Tibial artery (tissue), 4 donors: ENCODE measurements around the gene FGFR4.

ENCODE experiments used
- DNase-seq, 2 donors: peaks; one replicate each; pipeline ENCODE4 v3.0.0-alpha.2; 2019
- H3K27ac ChIP-seq, 2 donors: fragments of 200-600 bp; sonication (generic) in 1 of 2; 1 replicate in 1 of 2; 2 replicates in 1 of 2; pipeline ENCODE4 v1.5.1; 2018 to 2019; ENCODE audit warnings: mild to moderate bottlenecking in 1 of 2
- H3K27me3 ChIP-seq, 2 donors: fragments of 200-600 bp; sonication (generic) in 1 of 2; one replicate each; pipeline versions ENCODE4 v1.5.1 to v1.6.0; 2016 to 2019
- H3K36me3 ChIP-seq, 3 donors: fragments of 200-600 bp; sonication (generic) in 2 of 3; one replicate each; pipeline ENCODE4 v1.5.1; 2016 to 2019; ENCODE audit warnings: mild to moderate bottlenecking in 2 of 3
- H3K4me1 ChIP-seq, 4 donors: fragments of 200-600 bp; sonication (generic) in 2 of 4; 1 replicate in 3 of 4; 2 replicates in 1 of 4; pipeline ENCODE4 v1.5.1; 2016 to 2019
- H3K4me3 ChIP-seq, 2 donors: fragments of 200-600 bp; sonication (generic) in 1 of 2; 1 replicate in 1 of 2; 2 replicates in 1 of 2; pipeline ENCODE4 v1.5.1; 2018 to 2019; ENCODE audit warnings: mild to moderate bottlenecking in 2 of 2
- H3K9me3 ChIP-seq, 3 donors: fragments of 200-600 bp; sonication (generic) in 1 of 3; one replicate each; pipeline ENCODE4 v1.5.1; 2016 to 2019
- CTCF ChIP-seq, 2 experiments: fragments of 200-600 bp in 1 of 2; fragments of 450-650 bp in 1 of 2; IDR thresholded peaks; one replicate each; pipeline ENCODE4 v1.5.1; 2017 to 2019; ENCODE audit warnings: antibody characterized with exemption in 2 of 2, mild to moderate bottlenecking in 1 of 2, moderate library complexity in 1 of 2
- intact Hi-C: fragments of 100-400 bp; cut with DNase I; formaldehyde crosslinking; loops from one replicate; pipeline ENCODE4 v1.15.0; 2023; ENCODE audit warnings: low total_unique reads

FGFR4 gene

GRCh38 chr5:177090813-177091212, 4.1 kb downstream of the FGFR4 start:
- no peak for TF ChIP-seq CTCF (IDR thresholded peaks at IDR 0.05)
- Histone ChIP-seq H3K4me3 (no peak overlapping the region), H3K27me3 (peaks cover 6 to 51% of the 10 kb centered on the region in 2 donors), H3K27ac (no peak overlapping the region), H3K4me1 (peaks cover 0 to 17% (median 11%) of the 10 kb centered on the region in 4 donors), H3K9me3 (no peaks in the 10 kb centered on the region), H3K36me3 (no peaks in the 10 kb centered on the region)
- intact Hi-C loops: loop anchor here (2.0 kb wide), 1 partner anchor 70 kb away; no protein-coding TSS in a partner anchor
- no peak for DNase-seq

GRCh38 chr5:177091232-177091631, 4.5 kb downstream of the FGFR4 start:
- H3K36me3 ChIP-seq: no peaks in the 10 kb centered on the region
- peaks cover 0 to 17% (median 11%) of the 10 kb centered on the region in 4 donors for H3K4me1 ChIP-seq
- H3K4me3 ChIP-seq: no peak overlapping the region
- no peak for TF ChIP-seq CTCF (IDR thresholded peaks at IDR 0.05)
- peaks cover 6 to 51% of the 10 kb centered on the region in 2 donors for H3K27me3 ChIP-seq
- H3K27ac ChIP-seq: no peak overlapping the region
- DNase-seq: no peak
- intact Hi-C loops: loop anchor here (2.0 kb wide), 1 partner anchor 70 kb away; no protein-coding TSS in a partner anchor
- H3K9me3 ChIP-seq: no peaks in the 10 kb centered on the region

GRCh38 chr5:177092178-177093081, 5.7 kb downstream of the FGFR4 start:
- Histone ChIP-seq H3K9me3 (no peaks in the 10 kb centered on the region), H3K27me3 (peaks cover 2 to 44% of the 10 kb centered on the region in 2 donors), H3K36me3 (no peaks in the 10 kb centered on the region), H3K4me3 (no peak overlapping the region), H3K4me1 (peaks cover 0 to 7% (median 2%) of the 10 kb centered on the region in 4 donors), H3K27ac (no peak overlapping the region)
- TF ChIP-seq CTCF (IDR thresholded peaks at IDR 0.05): no peak
- intact Hi-C loops: no loop called here
- DNase-seq: no peak

GRCh38 chr5:177093082-177093712, 6.5 kb downstream of the FGFR4 start:
- intact Hi-C loops: no loop called here
- no peak overlapping the region for H3K4me3 ChIP-seq
- H3K4me1 ChIP-seq: peaks cover 0 to 4% (median 0%) of the 10 kb centered on the region in 4 donors
- TF ChIP-seq CTCF (IDR thresholded peaks at IDR 0.05): no peak
- no peaks in the 10 kb centered on the region for H3K36me3 ChIP-seq
- no peak overlapping the region for H3K27ac ChIP-seq
- peaks cover 0 to 39% of the 10 kb centered on the region in 2 donors for H3K27me3 ChIP-seq
- no peak for DNase-seq
- no peaks in the 10 kb centered on the region for H3K9me3 ChIP-seq

- Histone ChIP-seq H3K27ac (no peak overlapping the region), H3K4me3 (no peak overlapping the region), H3K9me3 (no peaks in the 10 kb centered on the region), H3K4me1 (peaks cover 0 to 4% (median 0%) of the 10 kb centered on the region in 4 donors), H3K36me3 (no peaks in the 10 kb centered on the region), H3K27me3 (peaks cover 0 to 33% of the 10 kb centered on the region in 2 donors)
- TF ChIP-seq CTCF (IDR thresholded peaks at IDR 0.05): no peak
- no peak for DNase-seq
- intact Hi-C loops: no loop called here
These were observed 7.1 kb downstream of the FGFR4 start for GRCh38 chr5:177093803-177094202.
